ENCODE measurements around the gene KCNIP3. TPM values are rescaled to one million over a fixed set of nuclear protein-coding genes. Genes with fewer than 3 reads are reported as not detected.
"Not testable (repeated sequence)": the region's sequence is repeated elsewhere in the genome, so short reads cannot be mapped to it uniquely, and the experiment has no call there.

KCNIP3 gene
- total RNA-seq, 2 donors from 2014 or later: 12.5 to 22.1 TPM

- peak; percentile 82 for TF ChIP-seq CTCF (IDR thresholded peaks at IDR 0.05)
- not testable (repeated sequence) for H3K4me3 ChIP-seq; H3K36me3 ChIP-seq; H3K27ac ChIP-seq; H3K9me3 ChIP-seq; H3K27me3 ChIP-seq (replicated peaks; ENCODE audit: insufficient read depth); H3K4me1 ChIP-seq (ENCODE audit: control insufficient read depth in 1 of 2, low read depth in 2 of 2)
- DNase-seq (ENCODE audit: low spot score): peak; percentile 56
- ATAC-seq (ENCODE audit: insufficient number of reproducible peaks, low FRiP score, low read depth): peak; percentile 39
Observed at GRCh38 chr2:95414015-95414594, 117.0 kb downstream of the KCNIP3 start.

- DNase-seq (ENCODE audit: low spot score); H3K4me3 ChIP-seq; ATAC-seq (ENCODE audit: insufficient number of reproducible peaks, low FRiP score, low read depth): not testable (repeated sequence)
Observed at GRCh38 chr2:95415138-95415537, 118.0 kb downstream of the KCNIP3 start.

GRCh38 chr2:95415561-95415960 lies 118.4 kb downstream of the KCNIP3 start:
- ATAC-seq (ENCODE audit: insufficient number of reproducible peaks, low FRiP score, low read depth); H3K27ac ChIP-seq; H3K36me3 ChIP-seq; H3K4me3 ChIP-seq; DNase-seq (ENCODE audit: low spot score); H3K27me3 ChIP-seq (replicated peaks; ENCODE audit: insufficient read depth); H3K4me1 ChIP-seq (ENCODE audit: control insufficient read depth in 1 of 2, low read depth in 2 of 2); H3K9me3 ChIP-seq: not testable (repeated sequence)

More at GRCh38 chr2:95415138-95415537, 118.0 kb downstream of the KCNIP3 start:
- H3K36me3 ChIP-seq; H3K27ac ChIP-seq; H3K4me1 ChIP-seq (ENCODE audit: control insufficient read depth in 1 of 2, low read depth in 2 of 2); H3K27me3 ChIP-seq (replicated peaks; ENCODE audit: insufficient read depth); H3K9me3 ChIP-seq: not testable (repeated sequence)

GRCh38 chr2:95427196-95427867 lies 130.2 kb downstream of the KCNIP3 start:
- not testable (repeated sequence) for H3K4me1 ChIP-seq (ENCODE audit: control insufficient read depth in 1 of 2, low read depth in 2 of 2); H3K36me3 ChIP-seq; H3K27me3 ChIP-seq (replicated peaks; ENCODE audit: insufficient read depth); H3K27ac ChIP-seq; H3K4me3 ChIP-seq; H3K9me3 ChIP-seq; ATAC-seq (ENCODE audit: insufficient number of reproducible peaks, low FRiP score, low read depth); DNase-seq (ENCODE audit: low spot score)

GRCh38 chr2:95429748-95430467 lies 132.8 kb downstream of the KCNIP3 start:
- ATAC-seq (ENCODE audit: insufficient number of reproducible peaks, low FRiP score, low read depth); H3K36me3 ChIP-seq; H3K9me3 ChIP-seq; H3K27me3 ChIP-seq (replicated peaks; ENCODE audit: insufficient read depth); H3K27ac ChIP-seq; H3K4me3 ChIP-seq; DNase-seq (ENCODE audit: low spot score): not testable (repeated sequence)
- peaks cover 2 to 11% of the 10 kb centered on the region in 2 donors for H3K4me1 ChIP-seq (ENCODE audit: control insufficient read depth in 1 of 2, low read depth in 2 of 2)

GRCh38 chr2:95433373-95433772 lies 136.2 kb downstream of the KCNIP3 start:
- H3K4me3 ChIP-seq; H3K27me3 ChIP-seq (replicated peaks; ENCODE audit: insufficient read depth); H3K36me3 ChIP-seq; H3K9me3 ChIP-seq; DNase-seq (ENCODE audit: low spot score): not testable (repeated sequence)
- Histone ChIP-seq H3K4me1 (ENCODE audit: control insufficient read depth in 1 of 2, low read depth in 2 of 2) (peaks cover 2 to 11% of the 10 kb centered on the region in 2 donors), H3K27ac (peak overlapping the region in 1 of 2 donors; percentile 72)
- ATAC-seq (ENCODE audit: insufficient number of reproducible peaks, low FRiP score, low read depth): peak; percentile 27

- not testable (repeated sequence) for ATAC-seq (ENCODE audit: insufficient number of reproducible peaks, low FRiP score, low read depth)
- H3K27ac ChIP-seq: peak overlapping the region in 1 of 2 donors; percentile 72
Observed at GRCh38 chr2:95433973-95434372, 136.8 kb downstream of the KCNIP3 start.

GRCh38 chr2:95434507-95435076 lies 137.4 kb downstream of the KCNIP3 start:
- peak; percentile 96 for ATAC-seq (ENCODE audit: insufficient number of reproducible peaks, low FRiP score, low read depth)

More at GRCh38 chr2:95433973-95434372, 136.8 kb downstream of the KCNIP3 start:
- not testable (repeated sequence) for DNase-seq (ENCODE audit: low spot score); H3K27me3 ChIP-seq (replicated peaks; ENCODE audit: insufficient read depth); H3K36me3 ChIP-seq; H3K9me3 ChIP-seq; H3K4me3 ChIP-seq
- peaks cover 2 to 11% of the 10 kb centered on the region in 2 donors for H3K4me1 ChIP-seq (ENCODE audit: control insufficient read depth in 1 of 2, low read depth in 2 of 2)

GRCh38 chr2:95435162-95435871 lies 138.2 kb downstream of the KCNIP3 start:
- not testable (repeated sequence) for H3K27me3 ChIP-seq (replicated peaks; ENCODE audit: insufficient read depth); DNase-seq (ENCODE audit: low spot score); H3K36me3 ChIP-seq; H3K27ac ChIP-seq; H3K4me3 ChIP-seq; ATAC-seq (ENCODE audit: insufficient number of reproducible peaks, low FRiP score, low read depth); H3K9me3 ChIP-seq
- peaks cover 2 to 11% of the 10 kb centered on the region in 2 donors for H3K4me1 ChIP-seq (ENCODE audit: control insufficient read depth in 1 of 2, low read depth in 2 of 2)

More at GRCh38 chr2:95434507-95435076, 137.4 kb downstream of the KCNIP3 start:
- peaks cover 2 to 11% of the 10 kb centered on the region in 2 donors for H3K4me1 ChIP-seq (ENCODE audit: control insufficient read depth in 1 of 2, low read depth in 2 of 2)
- peak overlapping the region in 1 of 2 donors; percentile 52 for H3K27ac ChIP-seq
- DNase-seq (ENCODE audit: low spot score); H3K36me3 ChIP-seq; H3K9me3 ChIP-seq; H3K4me3 ChIP-seq; H3K27me3 ChIP-seq (replicated peaks; ENCODE audit: insufficient read depth): not testable (repeated sequence)

Measured in thoracic aorta (tissue), 2 donors.